HG03442 (cell line): Measurements from ENCODE around the gene LIN7C.
A peak's percentile ranks its signal among the peaks of the same experiment; 100 is the strongest.

Experiments used
- ATAC-seq: cut with Tn5 transposase; IDR thresholded peaks from one replicate; pipeline ENCODE4 v1.9.1; 2021; ENCODE audit warnings: mild to moderate bottlenecking, moderate library complexity; ENCODE audit not compliant: unreplicated experiment

LIN7C gene

DNA sequence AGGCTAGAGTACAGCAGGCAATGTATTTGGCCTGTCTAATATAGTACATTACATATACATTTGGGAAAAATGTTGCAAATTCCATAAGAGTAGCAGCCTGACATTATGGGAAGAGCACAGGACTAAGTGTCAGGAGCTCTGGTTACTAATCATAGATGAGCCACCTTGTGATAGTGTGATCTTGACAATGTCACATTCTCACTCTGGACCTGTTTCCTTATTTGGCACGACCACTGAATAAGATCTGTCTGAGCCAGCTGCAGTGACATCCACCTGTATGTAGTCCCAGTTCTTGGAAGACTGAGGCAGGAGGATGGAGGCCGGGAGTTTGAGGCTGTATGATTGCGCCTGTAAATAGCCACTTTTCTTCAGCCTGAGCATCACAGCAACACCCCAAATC is 5.7 kb upstream of the LIN7C start:
- no peak for ATAC-seq

DNA sequence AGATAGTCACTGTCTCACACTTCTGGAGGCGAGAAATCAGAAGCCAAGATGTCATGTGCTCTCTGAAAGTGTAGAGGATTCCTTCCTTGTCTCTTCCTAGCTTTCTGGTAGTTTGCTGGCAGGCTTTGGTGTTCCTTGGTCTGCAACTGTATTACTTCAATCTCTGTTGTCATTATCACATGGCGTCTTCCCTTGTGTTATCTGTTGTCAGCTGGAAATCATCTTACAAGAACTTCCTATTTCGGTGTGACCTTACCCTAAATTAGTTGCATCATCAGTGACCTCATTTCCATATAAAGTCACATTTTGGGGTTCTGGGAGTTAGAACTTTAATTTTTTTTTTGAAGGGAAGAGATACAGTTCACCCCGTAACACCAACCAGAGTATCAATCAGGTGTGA is 3.3 kb upstream of the LIN7C start:
- no peak for ATAC-seq

DNA sequence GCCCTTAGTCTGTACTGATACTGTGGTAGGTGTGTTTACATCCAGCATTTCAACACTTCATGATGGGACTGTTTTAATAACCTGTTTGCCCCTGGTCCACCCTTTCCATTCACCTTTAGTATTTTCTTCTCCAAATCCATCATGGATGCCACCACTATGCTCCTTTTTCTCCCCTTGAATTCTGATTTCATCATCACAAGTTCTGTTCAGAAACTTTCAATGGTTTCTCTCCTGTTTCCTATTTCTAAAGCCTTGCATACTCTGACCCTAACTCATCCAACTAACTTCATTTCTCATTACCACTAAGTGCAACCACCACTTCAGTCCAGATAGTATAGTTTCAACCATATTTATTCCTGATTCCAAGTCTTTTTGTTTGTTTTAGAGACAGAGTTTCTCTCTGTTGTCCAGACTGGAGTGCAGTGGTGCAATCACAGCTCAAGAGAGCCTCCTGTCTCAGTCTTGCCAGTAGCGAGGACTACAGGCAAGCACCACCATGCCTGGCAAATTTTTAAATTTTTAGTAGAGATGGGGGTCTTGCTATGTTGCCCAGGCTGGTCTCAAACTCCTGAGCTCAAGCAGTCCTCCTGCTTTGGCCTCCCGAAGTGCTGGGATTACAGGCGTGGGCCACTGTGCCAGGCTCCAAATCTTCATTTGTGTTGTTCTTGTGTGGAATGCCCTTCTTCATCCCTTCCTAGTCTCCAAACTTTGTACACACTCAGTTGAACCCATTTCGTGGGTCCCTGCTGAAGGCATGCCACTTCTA is 1.2 kb upstream of the LIN7C start:
- no peak for ATAC-seq

GRCh38 chr11:27505781-27506180 is 788 bp downstream of the LIN7C start:
- peak; percentile 1 for ATAC-seq

DNA sequence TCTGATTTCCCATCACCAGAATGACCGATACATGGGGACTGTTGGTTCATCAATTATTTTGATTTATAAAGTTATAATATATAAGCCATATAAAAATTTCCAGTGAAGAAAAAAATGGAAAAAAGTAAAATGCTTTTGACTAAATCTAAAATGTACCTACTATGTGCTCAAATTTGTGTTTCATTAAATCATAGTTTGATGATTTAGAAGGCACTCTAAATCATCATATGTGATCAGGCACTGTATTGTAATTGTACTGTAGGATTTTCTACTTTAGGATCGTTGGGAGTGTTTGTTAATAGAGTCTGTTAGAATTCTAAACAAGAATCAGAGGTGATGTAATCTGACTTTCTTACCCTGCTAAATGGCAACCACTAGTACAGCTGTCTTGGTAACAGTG is 2.4 kb downstream of the LIN7C start:
- ATAC-seq, result no peak

DNA sequence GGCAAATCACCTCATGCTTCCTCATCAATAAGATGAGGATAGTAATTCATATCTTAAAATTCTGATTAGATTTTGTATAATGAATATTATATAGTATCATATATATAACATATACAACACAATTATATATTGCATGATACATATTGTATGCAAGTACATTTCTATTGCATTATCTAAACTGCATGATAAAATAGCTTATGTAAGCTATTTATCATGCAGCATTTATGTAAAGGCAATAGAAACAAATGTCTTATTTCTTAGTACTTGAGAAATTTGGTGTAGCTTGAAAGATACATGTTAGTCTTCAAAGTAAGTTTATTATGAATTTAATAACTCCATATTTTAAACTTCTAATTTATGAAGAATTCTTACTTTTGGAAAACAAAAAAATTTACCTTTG is 5.5 kb downstream of the LIN7C start:
- ATAC-seq, result no peak

GRCh38 chr11:27497911-27498310 is 8.7 kb downstream of the LIN7C start:
- no peak for ATAC-seq

- peak; percentile 75 for ATAC-seq
These were observed 9.2 kb downstream of the LIN7C start for GRCh38 chr11:27497284-27497866.

DNA sequence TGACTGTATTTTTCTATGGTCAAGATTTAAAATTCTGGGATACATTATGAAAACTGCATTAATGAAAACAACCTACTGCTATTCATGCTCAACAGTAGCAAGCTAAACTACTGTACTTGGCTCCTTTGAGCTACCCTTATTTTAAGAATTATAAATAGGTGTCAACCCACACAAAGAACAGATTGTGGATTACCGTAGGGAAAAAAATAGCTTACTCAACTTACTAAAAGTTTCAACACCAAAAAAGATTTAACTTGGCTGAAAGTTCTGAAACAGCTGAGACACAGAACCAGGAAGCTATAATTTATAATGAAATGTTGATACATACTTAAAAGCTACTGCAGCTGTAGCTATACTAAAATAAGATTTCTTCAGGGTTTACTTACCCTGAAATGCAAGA is 10.1 kb downstream of the LIN7C start:
- no peak for ATAC-seq

DNA sequence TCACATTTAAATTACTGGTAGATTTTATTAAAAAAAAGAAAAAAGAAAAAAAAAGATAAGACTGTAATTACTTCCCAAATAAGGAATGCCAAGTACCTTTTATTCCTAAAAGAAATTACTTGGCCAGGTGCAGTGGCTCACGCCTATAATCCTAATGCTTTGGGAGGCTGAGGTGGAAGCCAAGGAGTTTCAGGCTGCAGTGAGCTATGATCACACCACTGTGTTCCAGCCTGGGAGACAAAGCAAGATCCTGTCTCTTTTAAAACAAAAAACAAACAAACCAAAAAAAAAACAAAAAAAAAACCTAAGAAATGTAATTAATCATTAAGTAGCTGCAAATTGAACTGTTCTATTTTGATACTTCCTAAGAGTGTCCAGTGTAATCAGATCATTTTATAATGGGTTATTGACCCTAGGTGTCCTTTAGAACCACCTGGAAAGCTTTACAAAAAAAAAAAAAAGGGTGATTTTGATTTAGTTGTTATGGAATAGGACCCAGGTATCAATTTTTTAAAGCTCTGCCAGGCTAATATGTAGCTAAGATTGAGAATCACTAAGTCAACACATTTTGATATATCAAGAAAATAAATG is 10.8 kb downstream of the LIN7C start:
- no peak for ATAC-seq

DNA sequence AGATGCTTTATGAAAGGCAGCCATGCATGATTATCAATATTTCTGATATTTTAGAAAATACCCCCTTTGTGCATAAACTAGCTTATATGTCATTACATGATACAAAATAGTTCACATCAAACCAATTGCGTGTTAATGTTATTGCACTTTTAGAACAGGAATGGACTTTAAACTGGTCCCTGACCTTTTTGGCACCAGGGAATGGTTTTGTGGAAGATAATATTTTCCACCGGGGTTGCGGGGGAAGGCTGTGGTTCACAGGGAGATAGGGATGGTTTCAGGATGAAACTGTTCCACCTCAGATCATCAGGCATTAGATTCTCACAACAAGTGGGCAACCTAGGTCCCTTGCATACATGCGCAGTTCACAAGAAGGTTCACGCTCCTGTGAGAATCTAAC is 17.5 kb downstream of the LIN7C start:
- no peak for ATAC-seq

DNA sequence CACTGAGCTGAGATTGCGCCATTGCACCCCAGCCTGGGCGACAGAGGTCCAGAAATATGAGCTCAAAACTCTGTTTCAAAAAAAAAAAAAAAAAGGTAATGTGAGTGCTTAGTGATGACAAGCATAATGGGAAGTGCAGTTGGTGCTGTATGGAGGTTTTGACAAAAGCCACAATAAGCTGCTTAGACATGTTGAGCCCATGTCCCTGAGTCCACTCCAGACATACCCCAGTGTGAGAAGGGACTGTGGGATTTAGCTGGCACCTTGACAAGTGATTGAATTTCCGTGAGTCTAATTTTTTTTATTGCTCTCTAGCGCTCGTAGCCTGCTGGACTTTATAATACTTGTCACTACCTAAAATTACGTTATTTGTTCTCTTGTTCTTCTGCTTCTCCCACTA is 18.9 kb downstream of the LIN7C start:
- no peak for ATAC-seq

DNA sequence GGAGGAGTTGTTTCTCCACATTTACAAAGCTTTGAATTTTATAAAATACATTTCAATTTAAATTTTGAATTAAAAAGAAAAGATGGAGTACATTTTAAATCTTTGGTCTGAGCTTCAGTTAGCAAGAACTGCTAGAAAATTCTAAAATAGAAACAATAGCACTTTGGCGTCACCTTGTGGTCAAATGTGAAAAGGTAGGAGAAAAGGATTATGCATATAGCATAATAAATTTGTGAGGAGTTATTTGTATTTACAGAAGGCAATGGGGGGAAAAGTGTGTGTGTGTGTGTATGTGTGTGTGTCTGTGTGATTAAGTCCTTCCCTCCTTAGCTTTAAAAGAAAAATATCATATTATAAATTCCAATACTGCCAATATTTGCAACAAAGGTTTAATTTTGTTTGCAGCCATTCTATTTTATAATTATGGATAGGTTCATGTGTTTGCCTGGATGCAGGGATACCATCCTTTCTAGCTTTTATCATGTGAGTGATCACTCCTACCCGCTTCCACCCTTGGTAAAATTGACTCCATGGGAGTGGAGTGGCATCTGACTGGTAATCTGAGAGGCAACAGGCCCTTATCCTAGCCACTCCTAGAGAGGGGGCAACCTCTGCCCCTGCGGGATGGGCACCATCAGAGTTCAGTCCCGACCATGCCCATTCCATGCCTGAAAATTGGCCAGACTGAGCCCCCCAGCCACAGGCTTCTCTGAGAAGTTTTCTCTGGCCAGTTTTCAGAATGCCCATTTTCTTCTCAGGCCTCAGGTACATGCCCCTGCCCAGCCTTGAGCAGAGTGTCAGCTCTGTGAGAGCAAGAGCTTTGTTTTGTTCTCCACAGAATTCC is 20.4 kb downstream of the LIN7C start:
- ATAC-seq, result peak; percentile 48

DNA sequence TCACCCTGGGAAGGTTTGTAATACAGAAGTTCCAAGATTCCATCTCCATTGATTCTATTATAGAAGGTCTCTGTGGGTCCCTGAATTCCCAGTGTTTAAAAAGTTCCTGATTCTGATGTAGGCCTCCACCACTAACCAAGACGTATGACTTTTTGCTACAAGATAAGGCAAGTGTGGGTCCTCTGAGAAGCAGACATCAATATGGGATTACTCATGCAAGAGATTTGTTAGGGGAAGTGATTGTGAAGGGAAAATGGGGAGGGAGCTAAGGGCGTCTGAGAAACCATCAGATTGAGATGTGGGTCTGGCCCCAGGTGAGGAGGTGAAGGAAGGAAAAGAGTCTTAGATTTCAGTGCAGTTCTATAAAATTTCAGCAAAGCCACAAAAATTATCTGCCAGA is 23.8 kb downstream of the LIN7C start:
- ATAC-seq, result no peak

DNA sequence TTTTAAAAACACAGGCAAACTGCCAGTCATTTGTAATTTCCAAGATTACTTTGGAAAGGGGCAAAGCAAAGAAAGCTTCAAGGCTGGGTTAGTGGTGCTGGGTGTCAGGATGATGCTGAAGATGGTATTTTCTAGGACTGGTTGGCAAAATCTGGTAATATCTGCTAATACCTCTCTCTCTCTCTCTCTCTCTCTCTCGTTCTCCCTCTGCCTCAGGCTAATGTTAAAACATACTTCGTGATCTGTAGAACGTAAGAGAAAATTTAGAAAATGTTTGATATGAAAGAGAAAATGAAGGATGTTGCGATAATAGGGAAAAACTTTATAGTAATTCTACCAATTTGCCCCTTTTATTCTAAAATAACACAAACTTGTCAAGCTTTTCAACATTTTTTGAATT is 24.6 kb downstream of the LIN7C start:
- ATAC-seq, result no peak

DNA sequence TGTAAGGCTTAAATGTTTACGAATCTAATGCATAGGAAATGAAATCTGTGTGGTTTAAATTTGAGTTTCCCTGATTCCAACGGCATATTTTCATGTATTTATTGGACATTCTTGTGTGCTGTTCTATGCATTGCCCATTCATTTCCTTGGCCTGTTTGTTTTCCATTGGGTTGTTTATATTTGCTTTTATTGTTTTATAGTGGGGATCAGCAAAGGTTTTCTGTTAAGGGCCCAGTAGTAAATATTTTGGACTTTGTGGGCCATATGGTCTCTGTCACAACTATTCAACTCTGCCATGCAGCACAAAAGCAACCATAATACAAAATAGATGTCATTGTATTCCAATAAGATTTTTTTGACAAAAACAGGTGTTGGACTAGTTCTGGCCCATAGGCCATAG is 28.7 kb downstream of the LIN7C start:
- ATAC-seq, result no peak

GRCh38 chr11:27477243-27477642 is 29.3 kb downstream of the LIN7C start:
- ATAC-seq, result no peak

DNA sequence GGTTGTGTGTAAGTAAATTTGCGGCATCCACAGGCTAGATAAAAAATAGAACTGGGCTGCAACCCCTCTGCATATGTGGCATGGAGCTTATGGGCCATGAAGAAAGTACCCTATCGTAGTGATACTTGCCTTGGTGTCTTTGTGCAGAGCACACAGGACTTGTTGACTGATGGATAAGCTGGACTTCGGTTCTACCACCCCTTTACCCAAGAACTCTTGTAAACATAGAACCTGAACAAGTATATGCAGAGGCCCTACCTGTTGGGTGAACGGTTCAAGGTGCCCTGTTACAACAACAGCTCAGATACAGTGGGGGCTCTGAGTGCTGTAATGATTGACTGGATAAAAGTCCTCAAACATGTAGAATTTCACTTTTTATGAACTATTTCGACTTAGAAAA is 30.9 kb downstream of the LIN7C start:
- ATAC-seq, result no peak

DNA sequence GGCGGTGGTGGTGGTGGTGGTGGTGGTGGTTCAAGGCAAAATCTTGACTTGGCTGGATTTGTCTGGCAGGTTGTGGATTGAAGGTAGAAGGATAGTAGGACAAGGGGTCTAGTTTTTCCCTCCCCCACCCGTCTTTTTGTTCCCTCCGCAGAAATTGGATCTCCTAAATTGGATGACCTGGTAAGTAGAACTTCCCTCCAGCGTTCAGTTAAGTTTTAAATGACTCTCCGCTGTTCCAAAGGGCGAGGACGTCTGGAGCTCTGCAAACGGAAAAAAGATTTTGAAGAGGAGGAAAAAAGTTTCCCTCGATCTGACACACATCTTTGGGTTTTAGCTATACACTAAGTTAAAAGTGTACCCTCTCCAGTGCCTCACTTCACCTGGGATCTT is 33.6 kb downstream of the LIN7C start:
- no peak for ATAC-seq

DNA sequence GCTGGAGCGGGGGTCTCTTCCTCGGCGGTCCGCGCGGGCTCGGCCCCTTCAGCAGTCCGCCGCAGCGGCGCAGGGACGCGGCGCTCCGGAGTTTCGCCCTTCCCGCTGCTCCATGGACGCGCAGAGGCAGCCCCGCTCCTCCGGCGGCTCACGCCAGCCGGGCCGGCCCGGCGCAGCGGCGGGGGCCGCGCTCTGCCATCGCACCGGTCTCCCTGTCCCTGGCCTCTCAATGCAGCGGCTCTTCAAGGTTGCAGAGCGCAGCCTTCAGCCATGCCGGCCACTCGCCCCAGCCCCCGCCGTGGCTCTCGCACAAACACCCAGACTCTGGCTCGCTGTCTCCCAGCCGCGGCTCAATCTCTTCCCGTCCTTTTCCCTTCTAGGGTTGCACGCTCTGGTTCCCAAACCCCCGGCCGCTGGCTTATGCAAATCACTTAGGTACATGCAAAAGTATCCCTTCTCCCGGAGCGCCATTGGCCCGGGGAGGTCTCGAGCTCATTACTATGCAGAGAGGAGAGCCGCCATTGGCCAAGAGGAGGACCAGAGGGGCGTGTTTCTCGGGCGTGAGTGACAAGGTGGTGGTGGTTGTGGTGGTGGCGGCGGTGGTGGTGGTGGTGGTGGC is 34.1 kb downstream of the LIN7C start, which contains the start of gene LGR4:
LGR4 (minus strand) TSS at position 393 of the 619 bp plus-strand sequence. CDS start 488 bp downstream, outside the sequence.
- peak; percentile 89 for ATAC-seq
